Measurements from ENCODE around the gene RNF207. TPM values are rescaled to one million over a fixed set of nuclear protein-coding genes. Genes with fewer than 3 reads are reported as not detected.

Gene RNF207
- total and polyA plus RNA-seq, 2 of the 13 experiments (the other 11 are each of a cell fraction or from before 2014, with no cell fraction given): 9.8 to 15.9 TPM

- TF ChIP-seq NFE2L2 (IDR thresholded peaks at IDR 0.05; ENCODE audit: low read length): no peak
- no peak for TF ChIP-seq ATAD3A (CRISPR knock-in tag; IDR thresholded peaks at IDR 0.05)
- no peak for TF ChIP-seq ZBTB49 (CRISPR knock-in tag; IDR thresholded peaks at IDR 0.05; ENCODE audit: borderline replicate concordance)
- no peak for TF ChIP-seq ZNF775 (CRISPR knock-in tag; IDR thresholded peaks at IDR 0.05; ENCODE audit: borderline replicate concordance)
- no peak for TF ChIP-seq SRSF1 (optimal IDR thresholded peaks at IDR 0.05; ENCODE audit: low read depth, low read length)
- TF ChIP-seq ZNF230 (CRISPR knock-in tag; IDR thresholded peaks at IDR 0.05): peak; percentile 93; the same call in 1 of the 2 replicates
- no peak for TF ChIP-seq ELF4 (CRISPR knock-in tag; IDR thresholded peaks at IDR 0.05; ENCODE audit: borderline replicate concordance)
- no peak for TF ChIP-seq LRRFIP1 (CRISPR knock-in tag; conservative IDR thresholded peaks at IDR 0.05)
- TF ChIP-seq ZKSCAN8 (CRISPR knock-in tag; IDR thresholded peaks at IDR 0.05; ENCODE audit: borderline replicate concordance): no peak
- peak; percentile 88; the same call in 1 of the 2 replicates for TF ChIP-seq SALL2 (CRISPR knock-in tag; IDR thresholded peaks at IDR 0.05)
- TF ChIP-seq SIX4 (CRISPR knock-in tag; IDR thresholded peaks at IDR 0.05): no peak
- no peak for TF ChIP-seq HOXA7 (CRISPR knock-in tag; IDR thresholded peaks at IDR 0.05)
- TF ChIP-seq HMGA1 (CRISPR knock-in tag; conservative IDR thresholded peaks at IDR 0.05): no peak
- no peak for TF ChIP-seq EHMT2 (IDR thresholded peaks at IDR 0.05; ENCODE audit: borderline replicate concordance, low read depth, low read length)
- no peak for TF ChIP-seq TP53 (CRISPR knock-in tag; conservative IDR thresholded peaks at IDR 0.05)
- no peak for TF ChIP-seq BHLHE40 (IDR thresholded peaks at IDR 0.05; ENCODE audit: low read length)
- peak; percentile 67 for TF ChIP-seq ZGPAT (CRISPR knock-in tag; IDR thresholded peaks at IDR 0.05)
- peak; percentile 78 for TF ChIP-seq MTF2 (CRISPR knock-in tag; IDR thresholded peaks at IDR 0.05; ENCODE audit: borderline replicate concordance)
- TF ChIP-seq ZNF567 (CRISPR knock-in tag; IDR thresholded peaks at IDR 0.05; ENCODE audit: borderline replicate concordance): no peak
- peak; percentile 70; the same call in 1 of the 2 replicates for TF ChIP-seq KLF6 (CRISPR knock-in tag; IDR thresholded peaks at IDR 0.05)
- no peak for TF ChIP-seq SNAPC2 (CRISPR knock-in tag; IDR thresholded peaks at IDR 0.05)
- TF ChIP-seq MZF1 (CRISPR knock-in tag; IDR thresholded peaks at IDR 0.05; ENCODE audit: borderline replicate concordance): 0 out of 2 replicates have a peak, but pooled peaks have one; percentile 40
- TF ChIP-seq LCORL (IDR thresholded peaks at IDR 0.05): no peak
- TF ChIP-seq LCORL (CRISPR knock-in tag; IDR thresholded peaks at IDR 0.05): peak; percentile 89
- no peak for TF ChIP-seq ZNF382 (CRISPR knock-in tag; IDR thresholded peaks at IDR 0.05; ENCODE audit: borderline replicate concordance)
- TF ChIP-seq ZMAT3 (CRISPR knock-in tag; conservative IDR thresholded peaks at IDR 0.05): peak; percentile 62
- no peak for TF ChIP-seq TRIM24 (CRISPR knock-in tag; IDR thresholded peaks at IDR 0.05)
Measured at GRCh38 chr1:6205849-6206519, at the start of gene RNF207 (continued).
